Measurements from ENCODE around the gene TPRKB.
"Not testable (repeated sequence)": the region's sequence is repeated elsewhere in the genome, so short reads cannot be mapped to it uniquely, and the experiment has no call there.

Gene TPRKB

DNA sequence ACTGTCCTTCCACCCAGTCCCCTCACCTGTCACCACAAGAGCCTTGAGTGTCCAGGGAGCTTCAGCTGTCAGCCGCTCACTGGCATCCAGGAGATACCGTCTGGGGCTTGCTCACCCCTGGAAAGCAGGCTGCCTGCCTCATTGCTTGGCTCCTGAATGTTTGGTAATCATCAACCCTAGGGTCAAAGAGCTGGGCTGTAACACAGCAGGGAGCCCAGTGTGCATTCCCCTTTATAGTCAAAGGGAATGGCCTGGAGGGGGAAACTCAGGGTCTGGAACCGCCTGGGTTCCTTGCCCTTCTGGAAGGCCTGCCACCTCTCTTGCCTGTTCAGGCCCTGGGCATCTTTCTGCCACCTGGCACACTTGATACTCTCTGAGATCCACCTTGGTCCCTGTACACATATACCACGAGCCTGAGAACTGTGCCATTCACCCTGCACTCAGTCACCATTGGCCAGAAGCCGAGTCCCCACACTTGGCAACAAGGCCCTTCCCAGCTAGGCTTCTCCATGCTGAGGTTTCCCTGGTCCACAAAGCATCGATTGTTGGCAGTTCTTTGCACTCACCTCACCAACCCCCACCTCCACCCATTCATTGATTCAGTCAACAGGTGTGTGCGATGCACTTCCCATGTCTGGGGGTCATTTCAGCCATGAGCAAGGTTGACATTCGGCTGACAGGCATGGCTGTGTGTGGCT is 35.0 kb downstream of the TPRKB start:
- Histone ChIP-seq H3K36me3 (ENCODE audit: insufficient read depth, low read length) (no peaks in the 10 kb centered on the region), H3K27ac (ENCODE audit: low read length) (no peak overlapping the region), H2AFZ (ENCODE audit: low read depth, low read length) (no peak overlapping the region), H3K9ac (ENCODE audit: low read depth, low read length) (no peak overlapping the region), H3K27me3 (ENCODE audit: insufficient read depth, low read length, poor library complexity) (peaks cover 2% of the 10 kb centered on the region), H3K4me3 (ENCODE audit: low read depth in 1 of 2, low read length in 2 of 2) (no peak overlapping the region), H3K4me2 (ENCODE audit: insufficient read depth, low read length) (no peak overlapping the region), H4K20me1 (ENCODE audit: insufficient read depth, low read length) (no peaks in the 10 kb centered on the region), H3K79me2 (ENCODE audit: insufficient read depth, low read length) (no peaks in the 10 kb centered on the region), H3K4me1 (ENCODE audit: insufficient read depth, low read length) (no peaks in the 10 kb centered on the region), H3K9me3 (ENCODE audit: insufficient read depth, low read length, severe bottlenecking) (no peaks in the 10 kb centered on the region)
- ATAC-seq (ENCODE audit: insufficient read depth, low read depth) = no peak
- no peak for DNase-seq
- TF ChIP-seq, protein P1, sequence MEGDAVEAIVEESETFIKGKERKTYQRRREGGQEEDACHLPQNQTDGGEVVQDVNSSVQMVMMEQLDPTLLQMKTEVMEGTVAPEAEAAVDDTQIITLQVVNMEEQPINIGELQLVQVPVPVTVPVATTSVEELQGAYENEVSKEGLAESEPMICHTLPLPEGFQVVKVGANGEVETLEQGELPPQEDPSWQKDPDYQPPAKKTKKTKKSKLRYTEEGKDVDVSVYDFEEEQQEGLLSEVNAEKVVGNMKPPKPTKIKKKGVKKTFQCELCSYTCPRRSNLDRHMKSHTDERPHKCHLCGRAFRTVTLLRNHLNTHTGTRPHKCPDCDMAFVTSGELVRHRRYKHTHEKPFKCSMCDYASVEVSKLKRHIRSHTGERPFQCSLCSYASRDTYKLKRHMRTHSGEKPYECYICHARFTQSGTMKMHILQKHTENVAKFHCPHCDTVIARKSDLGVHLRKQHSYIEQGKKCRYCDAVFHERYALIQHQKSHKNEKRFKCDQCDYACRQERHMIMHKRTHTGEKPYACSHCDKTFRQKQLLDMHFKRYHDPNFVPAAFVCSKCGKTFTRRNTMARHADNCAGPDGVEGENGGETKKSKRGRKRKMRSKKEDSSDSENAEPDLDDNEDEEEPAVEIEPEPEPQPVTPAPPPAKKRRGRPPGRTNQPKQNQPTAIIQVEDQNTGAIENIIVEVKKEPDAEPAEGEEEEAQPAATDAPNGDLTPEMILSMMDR (IDR thresholded peaks at IDR 0.05; ENCODE audit: borderline replicate concordance, extremely low read depth, low read length, poor library complexity, severe bottlenecking) = no peak
- TF ChIP-seq EZH2 (IDR thresholded peaks at IDR 0.05; ENCODE audit: borderline replicate concordance, low read depth, low read length, severe bottlenecking) = no peak

DNA sequence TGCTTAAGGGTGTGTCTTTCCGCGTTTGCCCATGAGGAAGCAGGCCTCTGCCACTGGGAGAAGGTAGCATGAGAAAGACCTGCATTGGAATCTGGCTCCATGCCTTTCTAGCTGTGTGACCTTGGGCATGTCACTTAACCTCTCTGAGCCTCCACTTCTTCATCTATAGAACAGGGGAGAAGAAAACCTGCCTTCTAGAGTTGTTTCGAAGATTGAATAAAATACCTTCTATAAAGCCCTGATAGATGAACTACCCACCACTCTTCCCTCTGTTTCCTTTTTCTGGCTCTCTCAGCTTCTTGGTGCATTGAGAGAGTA is 35.7 kb downstream of the TPRKB start:
- not testable (repeated sequence) for H3K4me1 ChIP-seq (ENCODE audit: insufficient read depth, low read length); DNase-seq; ATAC-seq (ENCODE audit: insufficient read depth, low read depth); H3K9me3 ChIP-seq (ENCODE audit: insufficient read depth, low read length, severe bottlenecking); H3K27ac ChIP-seq (ENCODE audit: low read length); H3K27me3 ChIP-seq (ENCODE audit: insufficient read depth, low read length, poor library complexity); H3K79me2 ChIP-seq (ENCODE audit: insufficient read depth, low read length); H3K9ac ChIP-seq (ENCODE audit: low read depth, low read length); H2AFZ ChIP-seq (ENCODE audit: low read depth, low read length); H3K36me3 ChIP-seq (ENCODE audit: insufficient read depth, low read length); H3K4me3 ChIP-seq (ENCODE audit: low read depth in 1 of 2, low read length in 2 of 2); H4K20me1 ChIP-seq (ENCODE audit: insufficient read depth, low read length); H3K4me2 ChIP-seq (ENCODE audit: insufficient read depth, low read length)

DNA sequence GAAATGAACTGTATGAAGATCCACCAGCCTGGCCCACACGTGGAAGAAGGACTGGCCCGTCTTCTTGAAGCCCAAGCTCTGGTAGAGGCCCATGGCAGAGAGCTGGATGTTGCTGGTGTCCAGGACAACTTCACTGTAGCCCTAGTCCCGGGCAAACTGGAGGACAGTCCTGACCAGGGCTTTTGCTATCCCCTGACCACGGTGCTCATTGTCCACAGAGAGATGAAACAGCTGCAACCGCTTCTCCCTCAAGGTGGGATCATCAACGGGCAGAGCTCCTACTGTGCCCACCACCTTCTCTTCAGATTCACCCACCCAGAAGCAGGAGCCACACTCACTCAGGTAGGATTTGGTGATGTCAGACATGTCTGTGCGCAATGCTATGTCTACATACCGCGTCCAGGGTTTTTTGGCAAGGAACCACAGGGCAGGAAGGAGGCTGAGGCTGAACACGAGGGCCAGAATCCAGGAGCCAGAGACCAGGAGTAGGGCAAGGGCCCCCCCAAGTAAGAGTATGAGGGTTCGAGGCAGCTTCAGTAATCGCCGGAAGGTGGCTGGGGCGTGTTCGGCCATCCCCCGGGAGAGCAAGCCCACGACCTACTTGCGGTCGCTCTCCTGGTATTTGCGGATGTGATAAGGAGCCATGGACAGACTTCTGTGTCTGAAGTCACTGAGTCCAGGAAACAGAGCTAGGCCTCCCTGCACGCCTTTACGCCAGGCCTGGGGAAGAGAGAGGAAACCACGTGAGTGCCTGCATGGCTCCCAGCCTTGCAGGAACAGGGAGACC is 36.3 kb downstream of the TPRKB start:
- H3K4me1 ChIP-seq (ENCODE audit: insufficient read depth, low read length) = no peaks in the 10 kb centered on the region
- no peak overlapping the region for H3K27ac ChIP-seq (ENCODE audit: low read length)
- DNase-seq (no peak), ATAC-seq (ENCODE audit: insufficient read depth, low read depth) (no peak)
- TF ChIP-seq, protein P1 (IDR thresholded peaks at IDR 0.05; ENCODE audit: borderline replicate concordance, extremely low read depth, low read length, poor library complexity, severe bottlenecking) = no peak
- TF ChIP-seq EZH2 (IDR thresholded peaks at IDR 0.05; ENCODE audit: borderline replicate concordance, low read depth, low read length, severe bottlenecking) = no peak
- no peaks in the 10 kb centered on the region for H3K36me3 ChIP-seq (ENCODE audit: insufficient read depth, low read length)
- H3K9me3 ChIP-seq (ENCODE audit: insufficient read depth, low read length, severe bottlenecking) = no peaks in the 10 kb centered on the region
- no peak overlapping the region for H3K9ac ChIP-seq (ENCODE audit: low read depth, low read length)
- H2AFZ ChIP-seq (ENCODE audit: low read depth, low read length) = no peak overlapping the region
- no peaks in the 10 kb centered on the region for H4K20me1 ChIP-seq (ENCODE audit: insufficient read depth, low read length)
- no peaks in the 10 kb centered on the region for H3K79me2 ChIP-seq (ENCODE audit: insufficient read depth, low read length)
- peaks cover 2% of the 10 kb centered on the region for H3K27me3 ChIP-seq (ENCODE audit: insufficient read depth, low read length, poor library complexity)
- H3K4me2 ChIP-seq (ENCODE audit: insufficient read depth, low read length) = no peak overlapping the region
- H3K4me3 ChIP-seq (ENCODE audit: low read depth in 1 of 2, low read length in 2 of 2) = no peak overlapping the region

DNA sequence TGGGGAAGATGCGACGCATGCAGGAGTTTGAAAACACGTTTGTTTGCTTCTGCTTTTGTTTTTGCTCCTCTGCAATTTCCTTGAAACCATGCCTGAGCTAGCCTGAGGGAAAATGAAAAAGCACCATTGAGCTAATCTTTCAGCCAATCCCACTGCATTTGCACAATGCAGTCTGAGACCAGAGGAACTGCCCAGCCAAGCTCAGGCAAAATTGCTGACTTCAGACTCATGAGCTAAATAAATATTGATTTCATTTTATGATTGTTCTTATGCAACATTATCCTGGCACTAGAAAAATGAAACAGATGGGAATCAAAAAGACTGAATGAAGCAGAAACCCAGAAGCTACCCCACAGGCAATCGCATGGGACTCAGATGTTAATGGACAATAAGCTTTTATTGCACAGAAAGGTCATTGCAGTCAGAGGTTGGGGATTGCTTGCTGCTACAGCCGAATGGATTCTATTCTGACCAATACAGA is 37.0 kb downstream of the TPRKB start:
- Histone ChIP-seq H3K4me3 (ENCODE audit: low read depth in 1 of 2, low read length in 2 of 2) (no peak overlapping the region), H3K27me3 (ENCODE audit: insufficient read depth, low read length, poor library complexity) (peaks cover 2% of the 10 kb centered on the region), H3K9me3 (ENCODE audit: insufficient read depth, low read length, severe bottlenecking) (no peaks in the 10 kb centered on the region), H4K20me1 (ENCODE audit: insufficient read depth, low read length) (no peaks in the 10 kb centered on the region), H3K36me3 (ENCODE audit: insufficient read depth, low read length) (no peaks in the 10 kb centered on the region), H3K79me2 (ENCODE audit: insufficient read depth, low read length) (no peaks in the 10 kb centered on the region), H2AFZ (ENCODE audit: low read depth, low read length) (no peak overlapping the region), H3K27ac (ENCODE audit: low read length) (no peak overlapping the region), H3K9ac (ENCODE audit: low read depth, low read length) (no peak overlapping the region), H3K4me1 (ENCODE audit: insufficient read depth, low read length) (no peaks in the 10 kb centered on the region), H3K4me2 (ENCODE audit: insufficient read depth, low read length) (no peak overlapping the region)
- DNase-seq = no peak
- ATAC-seq (ENCODE audit: insufficient read depth, low read depth) = no peak
- TF ChIP-seq EZH2 (IDR thresholded peaks at IDR 0.05; ENCODE audit: borderline replicate concordance, low read depth, low read length, severe bottlenecking) = no peak
- TF ChIP-seq, protein P1 (IDR thresholded peaks at IDR 0.05; ENCODE audit: borderline replicate concordance, extremely low read depth, low read length, poor library complexity, severe bottlenecking) = no peak
